ENCODE measurements around the gene SCD5.

SCD5 gene

DNA sequence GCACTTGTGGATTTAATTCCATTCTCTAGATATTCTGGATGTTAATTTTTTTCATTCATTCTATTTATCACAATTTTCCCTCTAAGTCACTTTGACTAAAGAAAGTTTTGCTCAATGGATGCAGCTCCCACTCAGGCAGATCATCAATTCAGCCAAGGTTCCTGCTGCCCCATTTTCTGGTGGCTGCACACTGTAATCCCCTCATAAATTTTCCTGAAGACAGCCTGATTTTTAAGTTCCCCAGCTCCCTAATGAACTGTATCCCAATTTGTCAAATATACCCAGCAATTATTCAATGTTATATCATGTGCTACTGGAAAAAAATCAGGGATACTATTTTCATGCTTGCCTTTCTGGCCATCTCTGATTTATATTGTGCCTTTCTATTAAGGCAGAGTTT is 61.2 kb downstream of the SCD5 start:
- Histone ChIP-seq H3K27me3 (ENCODE audit: insufficient read depth, poor library complexity, severe bottlenecking) (peaks cover 3% of the 10 kb centered on the region), H3K4me3 (replicated peaks; ENCODE audit: insufficient read depth, low read length) (no peak overlapping the region), H3K27ac (replicated peaks) (no peak overlapping the region)
- no peak for TF ChIP-seq POLR2AphosphoS5 (IDR thresholded peaks at IDR 0.05; ENCODE audit: low read depth)
- TF ChIP-seq GABPA (IDR thresholded peaks at IDR 0.05; ENCODE audit: low read depth): no peak
- TF ChIP-seq, protein P1, sequence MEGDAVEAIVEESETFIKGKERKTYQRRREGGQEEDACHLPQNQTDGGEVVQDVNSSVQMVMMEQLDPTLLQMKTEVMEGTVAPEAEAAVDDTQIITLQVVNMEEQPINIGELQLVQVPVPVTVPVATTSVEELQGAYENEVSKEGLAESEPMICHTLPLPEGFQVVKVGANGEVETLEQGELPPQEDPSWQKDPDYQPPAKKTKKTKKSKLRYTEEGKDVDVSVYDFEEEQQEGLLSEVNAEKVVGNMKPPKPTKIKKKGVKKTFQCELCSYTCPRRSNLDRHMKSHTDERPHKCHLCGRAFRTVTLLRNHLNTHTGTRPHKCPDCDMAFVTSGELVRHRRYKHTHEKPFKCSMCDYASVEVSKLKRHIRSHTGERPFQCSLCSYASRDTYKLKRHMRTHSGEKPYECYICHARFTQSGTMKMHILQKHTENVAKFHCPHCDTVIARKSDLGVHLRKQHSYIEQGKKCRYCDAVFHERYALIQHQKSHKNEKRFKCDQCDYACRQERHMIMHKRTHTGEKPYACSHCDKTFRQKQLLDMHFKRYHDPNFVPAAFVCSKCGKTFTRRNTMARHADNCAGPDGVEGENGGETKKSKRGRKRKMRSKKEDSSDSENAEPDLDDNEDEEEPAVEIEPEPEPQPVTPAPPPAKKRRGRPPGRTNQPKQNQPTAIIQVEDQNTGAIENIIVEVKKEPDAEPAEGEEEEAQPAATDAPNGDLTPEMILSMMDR (IDR thresholded peaks at IDR 0.05; ENCODE audit: insufficient read depth, low read length): no peak
- TF ChIP-seq, protein P2, sequence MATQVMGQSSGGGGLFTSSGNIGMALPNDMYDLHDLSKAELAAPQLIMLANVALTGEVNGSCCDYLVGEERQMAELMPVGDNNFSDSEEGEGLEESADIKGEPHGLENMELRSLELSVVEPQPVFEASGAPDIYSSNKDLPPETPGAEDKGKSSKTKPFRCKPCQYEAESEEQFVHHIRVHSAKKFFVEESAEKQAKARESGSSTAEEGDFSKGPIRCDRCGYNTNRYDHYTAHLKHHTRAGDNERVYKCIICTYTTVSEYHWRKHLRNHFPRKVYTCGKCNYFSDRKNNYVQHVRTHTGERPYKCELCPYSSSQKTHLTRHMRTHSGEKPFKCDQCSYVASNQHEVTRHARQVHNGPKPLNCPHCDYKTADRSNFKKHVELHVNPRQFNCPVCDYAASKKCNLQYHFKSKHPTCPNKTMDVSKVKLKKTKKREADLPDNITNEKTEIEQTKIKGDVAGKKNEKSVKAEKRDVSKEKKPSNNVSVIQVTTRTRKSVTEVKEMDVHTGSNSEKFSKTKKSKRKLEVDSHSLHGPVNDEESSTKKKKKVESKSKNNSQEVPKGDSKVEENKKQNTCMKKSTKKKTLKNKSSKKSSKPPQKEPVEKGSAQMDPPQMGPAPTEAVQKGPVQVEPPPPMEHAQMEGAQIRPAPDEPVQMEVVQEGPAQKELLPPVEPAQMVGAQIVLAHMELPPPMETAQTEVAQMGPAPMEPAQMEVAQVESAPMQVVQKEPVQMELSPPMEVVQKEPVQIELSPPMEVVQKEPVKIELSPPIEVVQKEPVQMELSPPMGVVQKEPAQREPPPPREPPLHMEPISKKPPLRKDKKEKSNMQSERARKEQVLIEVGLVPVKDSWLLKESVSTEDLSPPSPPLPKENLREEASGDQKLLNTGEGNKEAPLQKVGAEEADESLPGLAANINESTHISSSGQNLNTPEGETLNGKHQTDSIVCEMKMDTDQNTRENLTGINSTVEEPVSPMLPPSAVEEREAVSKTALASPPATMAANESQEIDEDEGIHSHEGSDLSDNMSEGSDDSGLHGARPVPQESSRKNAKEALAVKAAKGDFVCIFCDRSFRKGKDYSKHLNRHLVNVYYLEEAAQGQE (IDR thresholded peaks at IDR 0.05; ENCODE audit: insufficient replicate concordance, low read depth): no peak
- TF ChIP-seq SPI1 (IDR thresholded peaks at IDR 0.05; ENCODE audit: borderline replicate concordance, low read depth): no peak
- no peak for DNase-seq (ENCODE audit: low read depth in 1 of 2, low spot score in 1 of 2)

DNA sequence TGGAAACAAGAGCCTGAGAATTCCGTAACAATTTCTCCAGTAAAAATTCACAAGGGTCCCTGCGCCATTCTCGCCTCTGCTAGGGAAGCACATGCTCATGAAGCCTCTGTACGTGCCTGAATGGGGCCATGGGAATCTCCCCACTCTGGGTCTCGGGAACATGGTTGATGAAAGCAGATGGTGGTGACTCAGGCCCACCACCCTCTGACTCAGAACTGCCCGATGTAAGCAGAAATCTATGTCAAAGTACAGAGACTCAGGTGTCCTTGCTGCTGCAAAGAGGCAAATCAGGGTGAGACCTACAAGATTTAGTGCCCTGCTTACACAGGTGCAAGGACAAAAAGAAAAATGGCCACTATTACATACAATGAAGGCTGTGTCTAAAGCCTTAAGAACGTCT is 65.0 kb downstream of the SCD5 start:
- Histone ChIP-seq H3K27me3 (ENCODE audit: insufficient read depth, poor library complexity, severe bottlenecking) (peaks cover 3% of the 10 kb centered on the region), H3K27ac (replicated peaks) (no peak overlapping the region), H3K4me3 (replicated peaks; ENCODE audit: insufficient read depth, low read length) (no peak overlapping the region)
- TF ChIP-seq, protein P1 (IDR thresholded peaks at IDR 0.05; ENCODE audit: insufficient read depth, low read length): no peak
- TF ChIP-seq POLR2AphosphoS5 (IDR thresholded peaks at IDR 0.05; ENCODE audit: low read depth) (no peak), SPI1 (IDR thresholded peaks at IDR 0.05; ENCODE audit: borderline replicate concordance, low read depth) (no peak), GABPA (IDR thresholded peaks at IDR 0.05; ENCODE audit: low read depth) (no peak)
- TF ChIP-seq, protein P2 (IDR thresholded peaks at IDR 0.05; ENCODE audit: insufficient replicate concordance, low read depth): no peak
- no peak for DNase-seq (ENCODE audit: low read depth in 1 of 2, low spot score in 1 of 2)

DNA sequence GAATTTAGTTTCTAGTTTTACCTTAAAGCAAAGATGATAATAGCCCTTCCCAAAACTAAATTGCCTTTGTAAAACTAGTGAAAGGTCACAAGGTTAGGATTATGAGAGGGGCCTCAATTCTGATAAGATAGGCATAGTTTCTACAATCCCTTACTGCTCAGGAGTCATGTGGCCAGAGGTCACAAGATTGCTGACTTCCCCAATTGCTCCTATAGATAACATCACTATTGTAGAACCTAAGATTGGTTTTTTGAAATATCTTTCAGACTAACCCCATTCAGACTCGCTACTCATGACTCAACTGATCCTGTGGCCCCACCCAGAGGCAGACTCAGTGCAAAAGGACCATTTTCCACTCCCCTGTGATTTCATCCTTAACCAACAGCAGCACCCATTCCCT is 70.3 kb downstream of the SCD5 start:
- TF ChIP-seq GABPA (IDR thresholded peaks at IDR 0.05; ENCODE audit: low read depth) (no peak), POLR2AphosphoS5 (IDR thresholded peaks at IDR 0.05; ENCODE audit: low read depth) (no peak), SPI1 (IDR thresholded peaks at IDR 0.05; ENCODE audit: borderline replicate concordance, low read depth) (no peak)
- TF ChIP-seq, protein P2 (IDR thresholded peaks at IDR 0.05; ENCODE audit: insufficient replicate concordance, low read depth): no peak
- TF ChIP-seq, protein P1 (IDR thresholded peaks at IDR 0.05; ENCODE audit: insufficient read depth, low read length): no peak
- no peak for DNase-seq (ENCODE audit: low read depth in 1 of 2, low spot score in 1 of 2)
- no peaks in the 10 kb centered on the region for H3K27me3 ChIP-seq (ENCODE audit: insufficient read depth, poor library complexity, severe bottlenecking)
- H3K4me3 ChIP-seq (replicated peaks; ENCODE audit: insufficient read depth, low read length): no peak overlapping the region
- H3K27ac ChIP-seq (replicated peaks): no peak overlapping the region

Data from HL-60 (cell line).